ENCODE measurements around the gene DZIP3. TPM values are rescaled to one million over a fixed set of nuclear protein-coding genes. Genes with fewer than 3 reads are reported as not detected.
A peak's percentile ranks its signal among the peaks of the same experiment; 100 is the strongest.

The DZIP3 gene
- total and polyA plus RNA-seq, 2 of the 8 experiments (the other 6 are each of a cell fraction or from before 2014, with no cell fraction given): 10.4 to 24.3 TPM

- 71% methylated on average over 4 of the region's 4 CpGs; no CpG with 5 or more reads in 1 of the 2 experiments for WGBS, 2 experiments (ENCODE audit: extremely low coverage in 1 of 2, insufficient coverage in 1 of 2, insufficient read length in 1 of 2, insufficient replicate concordance in 2 of 2, low coverage in 1 of 2, low lambda C conversion rate in 2 of 2, missing lambda C conversion rate in 1 of 2)
- Histone ChIP-seq H3K56ac (replicated peaks; ENCODE audit: insufficient read length, low read depth, low read length) (no peak overlapping the region), H3K23ac (ENCODE audit: insufficient read length) (no peak overlapping the region), H3K4ac (replicated peaks; ENCODE audit: insufficient read length, low read depth, low read length) (no peak overlapping the region), H3K4me1 (replicated peaks in 1 of 4; ENCODE audit: control insufficient read depth in 3 of 4, insufficient read depth in 4 of 4, low read length in 3 of 4) (peaks cover 0 to 5% (median 2%) of the 10 kb centered on the region in 4 experiments; a peak in 2 of 7 replicates), H3K9ac (replicated peaks in 1 of 4; ENCODE audit: extremely low read depth in 1 of 4, low read depth in 3 of 4, low read length in 3 of 4) (peak overlapping the region in 2 of 4 experiments; percentile 69 to 70; a peak in 2 of 7 replicates), H2BK5ac (ENCODE audit: low read depth, low read length) (no peak overlapping the region), H3K36me3 (ENCODE audit: control insufficient read depth in 2 of 4, insufficient read depth in 4 of 4, low read length in 3 of 4) (no peaks in the 10 kb centered on the region), H3K27me3 (replicated peaks in 1 of 4; ENCODE audit: control insufficient read depth in 3 of 4, extremely low read depth in 1 of 4, insufficient read depth in 3 of 4, low read length in 3 of 4) (no peaks in the 10 kb centered on the region), H2AK5ac (ENCODE audit: low read depth, low read length) (no peak overlapping the region), H2BK15ac (ENCODE audit: low read length) (no peak overlapping the region), H2BK20ac (ENCODE audit: low read length) (no peak overlapping the region), H4K91ac (replicated peaks; ENCODE audit: insufficient read length, low read length) (no peak overlapping the region), H3K79me2 (ENCODE audit: control insufficient read depth in 1 of 2, insufficient read depth in 2 of 2, low read length in 2 of 2) (peaks cover 14 to 81% of the 10 kb centered on the region in 2 experiments), H2BK12ac (ENCODE audit: low read depth, low read length) (no peak overlapping the region), H3K27ac (ENCODE audit: low read depth, low read length) (no peak overlapping the region), H3K14ac (ENCODE audit: insufficient read length) (no peak overlapping the region), H2AFZ (ENCODE audit: low read length) (no peak overlapping the region), H4K5ac (ENCODE audit: insufficient read length, low read depth, low read length) (no peak overlapping the region), H3K4me3 (ENCODE audit: extremely low read depth in 1 of 4, insufficient read depth in 2 of 4, low read depth in 3 of 4, low read length in 4 of 4) (peak overlapping the region; percentile 89 to 96 (median 92)), H4K8ac (ENCODE audit: extremely low read depth, insufficient read depth, low read length) (no peak overlapping the region), H3K4me2 (ENCODE audit: insufficient read depth in 1 of 2, low read depth in 2 of 2, low read length in 2 of 2) (peak overlapping the region; percentile 68 to 82), H3K79me1 (ENCODE audit: low read depth, low read length) (no peaks in the 10 kb centered on the region; the same call in none of the 2 replicates), H2BK120ac (replicated peaks; ENCODE audit: low read depth, low read length) (no peak overlapping the region), H3K9me3 (ENCODE audit: insufficient read depth in 2 of 2, low read depth in 1 of 2, low read length in 1 of 2) (no peaks in the 10 kb centered on the region), H3K18ac (ENCODE audit: extremely low read depth, low read length) (no peak overlapping the region), H3K23me2 (ENCODE audit: low read depth, low read length) (no peaks in the 10 kb centered on the region), H4K20me1 (replicated peaks in 1 of 2; ENCODE audit: control insufficient read depth in 1 of 2, insufficient read depth in 2 of 2, low read length in 2 of 2) (no peaks in the 10 kb centered on the region)
- POLR2A ChIA-PET (ENCODE audit: partially characterized antibody): interaction anchor here (1.2 to 3.7 kb wide), 7 partner anchors 8 to 51 kb away, joined by 3 to 25 read pairs (median 4); no protein-coding TSS in a partner anchor
- DNase-seq (ENCODE audit: low read depth in 1 of 2, low spot score in 2 of 2) (no peak), FAIRE-seq (no peak)
- CTCF ChIA-PET (ENCODE audit: partially characterized antibody): interaction anchor here (1.4 to 3.0 kb wide), 2 partner anchors 11 to 20 kb away, joined by 3 to 16 read pairs; no protein-coding TSS in a partner anchor
- no peak for TF ChIP-seq RNF2 (IDR thresholded peaks at IDR 0.05; ENCODE audit: borderline replicate concordance, low read depth, low read length, missing control alignments, poor library complexity, severe bottlenecking)
- TF ChIP-seq, protein P1, sequence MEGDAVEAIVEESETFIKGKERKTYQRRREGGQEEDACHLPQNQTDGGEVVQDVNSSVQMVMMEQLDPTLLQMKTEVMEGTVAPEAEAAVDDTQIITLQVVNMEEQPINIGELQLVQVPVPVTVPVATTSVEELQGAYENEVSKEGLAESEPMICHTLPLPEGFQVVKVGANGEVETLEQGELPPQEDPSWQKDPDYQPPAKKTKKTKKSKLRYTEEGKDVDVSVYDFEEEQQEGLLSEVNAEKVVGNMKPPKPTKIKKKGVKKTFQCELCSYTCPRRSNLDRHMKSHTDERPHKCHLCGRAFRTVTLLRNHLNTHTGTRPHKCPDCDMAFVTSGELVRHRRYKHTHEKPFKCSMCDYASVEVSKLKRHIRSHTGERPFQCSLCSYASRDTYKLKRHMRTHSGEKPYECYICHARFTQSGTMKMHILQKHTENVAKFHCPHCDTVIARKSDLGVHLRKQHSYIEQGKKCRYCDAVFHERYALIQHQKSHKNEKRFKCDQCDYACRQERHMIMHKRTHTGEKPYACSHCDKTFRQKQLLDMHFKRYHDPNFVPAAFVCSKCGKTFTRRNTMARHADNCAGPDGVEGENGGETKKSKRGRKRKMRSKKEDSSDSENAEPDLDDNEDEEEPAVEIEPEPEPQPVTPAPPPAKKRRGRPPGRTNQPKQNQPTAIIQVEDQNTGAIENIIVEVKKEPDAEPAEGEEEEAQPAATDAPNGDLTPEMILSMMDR (IDR thresholded peaks at IDR 0.05; ENCODE audit: control extremely low read depth in 1 of 3, insufficient read depth in 1 of 3, low read depth in 1 of 3, low read length in 3 of 3): no peak
- no peak for TF ChIP-seq RXRA (IDR thresholded peaks at IDR 0.05; ENCODE audit: insufficient read depth, low read depth, low read length)
- TF ChIP-seq SIRT6 (IDR thresholded peaks at IDR 0.05; ENCODE audit: low read length): no peak
- TF ChIP-seq TBP (IDR thresholded peaks at IDR 0.05; ENCODE audit: low read depth, low read length): no peak
- no peak for TF ChIP-seq PHF8 (conservative IDR thresholded peaks at IDR 0.05; ENCODE audit: low read depth, low read length)
- TF ChIP-seq FOSL1 (IDR thresholded peaks at IDR 0.05; ENCODE audit: insufficient read depth, low read depth, low read length): no peak
- no peak for TF ChIP-seq YY1 (IDR thresholded peaks at IDR 0.05; ENCODE audit: low read depth, low read length)
- no peak for TF ChIP-seq SUZ12 (IDR thresholded peaks at IDR 0.05; ENCODE audit: low read length)
- TF ChIP-seq EP300 (IDR thresholded peaks at IDR 0.05; ENCODE audit: borderline replicate concordance in 1 of 2, low read depth in 2 of 2, low read length in 2 of 2): no peak
These were observed 938 bp downstream of the DZIP3 start for GRCh38 chr3:108590460-108590859.

Measured in H1 (cell line).